IMR-90 (cell line): ENCODE data around the gene FGGY. TPM values are rescaled to one million over a fixed set of nuclear protein-coding genes. Genes with fewer than 3 reads are reported as not detected.

Experiments used
- ATAC-seq: fragments of 200-7000 bp; cut with Tn5 transposase; 2 replicates; pipeline ENCODE4 v1.9.1; 2020; ENCODE audit warnings: low read depth, mild to moderate bottlenecking, moderate library complexity
- BruUV-seq: library from RNA; stranded (reverse); fragments of 400-500 nt; replicated peaks from 2 replicates; lab custom pipeline; 2021; lab: Mats Ljungman, UMichigan
- CTCF ChIA-PET: fragments of 300-600 bp; formaldehyde crosslinking; extraction: SDS; loops from one replicate; lab custom pipeline; 2021; ENCODE audit warnings: antibody characterized with exemption; lab: Yijun Ruan, JAX
- POLR2A ChIA-PET: fragments of 300-600 bp; sonication (Branson Sonifier 250); formaldehyde crosslinking; loops from one replicate; lab custom pipeline; 2022; ENCODE audit warnings: antibody characterized with exemption; ENCODE audit not compliant: unreplicated experiment; lab: Charles Lee
- DNase-seq: peaks from one replicate; pipeline ENCODE4 v3.0.0; 2013
- H2AFZ ChIP-seq: replicated peaks from 2 replicates; pipeline ENCODE3; 2013; ENCODE audit warnings: low read length, mild to moderate bottlenecking; ENCODE audit not compliant: poor library complexity
- H2AK5ac ChIP-seq: 2 replicates; pipeline ENCODE4 v1.6.1; 2013; ENCODE audit warnings: low read depth, low read length, inconsistent platforms
- H2AK9ac ChIP-seq: replicated peaks from 2 replicates; pipeline ENCODE3; 2013; ENCODE audit warnings: mild to moderate bottlenecking, low read depth, low read length, moderate library complexity; ENCODE audit not compliant: poor library complexity
- H2BK120ac ChIP-seq: 2 replicates; pipeline ENCODE4 v1.6.1; 2013; ENCODE audit warnings: low read depth, low read length, inconsistent platforms
- H2BK15ac ChIP-seq: 3 replicates; pipeline ENCODE4 v1.6.1; 2013; ENCODE audit warnings: low read depth, low read length, inconsistent platforms
- H2BK20ac ChIP-seq: 2 replicates; pipeline ENCODE4 v1.6.1; 2013; ENCODE audit warnings: low read depth, mild to moderate bottlenecking, inconsistent platforms, low read length, moderate library complexity
- H2BK5ac ChIP-seq: 2 replicates; pipeline ENCODE4 v1.6.1; 2013; ENCODE audit warnings: mild to moderate bottlenecking, low read depth, low read length, inconsistent platforms; ENCODE audit not compliant: poor library complexity, severe bottlenecking
- H3K14ac ChIP-seq: replicated peaks from 2 replicates; pipeline ENCODE4 v1.6.1; 2013; ENCODE audit warnings: low read depth, low read length, inconsistent platforms
- H3K18ac ChIP-seq: 2 replicates; pipeline ENCODE4 v1.6.1; 2013; ENCODE audit warnings: low read depth, low read length, control low read depth
- H3K23ac ChIP-seq: 2 replicates; pipeline ENCODE4 v1.6.1; 2013; ENCODE audit warnings: low read depth, low read length, inconsistent platforms
- H3K27ac ChIP-seq: 2 replicates; pipeline ENCODE4 v1.5.1; 2013; ENCODE audit warnings: mild to moderate bottlenecking, control low read depth, low read length; ENCODE audit not compliant: insufficient read depth
- H3K27me3 ChIP-seq: 2 replicates; pipeline ENCODE4 v1.6.1; 2013; ENCODE audit warnings: low read length; ENCODE audit not compliant: control insufficient read depth, insufficient read depth
- H3K36me3 ChIP-seq: 2 replicates; pipeline ENCODE4 v1.6.1; 2013; ENCODE audit warnings: low read length, mixed read lengths; ENCODE audit not compliant: control insufficient read depth, insufficient read depth
- H3K4ac ChIP-seq: 2 replicates; pipeline ENCODE4 v1.6.1; 2013; ENCODE audit warnings: low read depth, low read length, inconsistent platforms
- H3K4me1 ChIP-seq: 2 replicates; pipeline ENCODE4 v1.6.1; 2013; ENCODE audit warnings: low read length, mixed read lengths; ENCODE audit not compliant: control insufficient read depth, insufficient read depth
- H3K4me2 ChIP-seq: 2 replicates; pipeline ENCODE4 v1.6.1; 2013; ENCODE audit warnings: low read depth, mild to moderate bottlenecking, control low read depth, low read length, moderate library complexity
- H3K4me3 ChIP-seq: 2 replicates; pipeline ENCODE4 v1.5.1; 2013; ENCODE audit warnings: low read depth, mild to moderate bottlenecking, control low read depth, low read length, moderate library complexity; ENCODE audit not compliant: insufficient read depth
- H3K56ac ChIP-seq: 2 replicates; pipeline ENCODE4 v1.6.1; 2013; ENCODE audit warnings: low read length, inconsistent platforms; ENCODE audit not compliant: insufficient read depth; ENCODE audit errors: extremely low read depth
- H3K79me1 ChIP-seq, 2 experiments: 2 replicates each; pipeline ENCODE4 v1.6.1; 2013; ENCODE audit warnings: low read length in 2 of 2, inconsistent platforms in 1 of 2, low read depth in 1 of 2
- H3K9ac ChIP-seq: 2 replicates; pipeline ENCODE4 v1.6.1; 2013; ENCODE audit warnings: low read depth, low read length, control low read depth
- H3K9me1 ChIP-seq: 2 replicates; pipeline ENCODE4 v1.6.1; 2013; ENCODE audit warnings: low read length, inconsistent platforms; ENCODE audit not compliant: insufficient read depth
- H3K9me3 ChIP-seq: 2 replicates; pipeline ENCODE4 v1.6.1; 2013; ENCODE audit warnings: low read length; ENCODE audit not compliant: control insufficient read depth, insufficient read depth
- H4K20me1 ChIP-seq: 2 replicates; pipeline ENCODE4 v1.6.1; 2013; ENCODE audit warnings: low read length, inconsistent platforms; ENCODE audit not compliant: insufficient read depth
- H4K5ac ChIP-seq: 2 replicates; pipeline ENCODE4 v1.6.1; 2013; ENCODE audit warnings: mild to moderate bottlenecking, low read depth, low read length, control low read depth
- H4K8ac ChIP-seq, 2 experiments: 2 replicates each; pipeline ENCODE4 v1.6.1; 2013; ENCODE audit warnings: low read depth in 2 of 2, low read length in 2 of 2, control low read depth in 1 of 2, inconsistent platforms in 1 of 2
- H4K91ac ChIP-seq: 2 replicates; pipeline ENCODE4 v1.6.1; 2013; ENCODE audit warnings: low read depth, low read length, inconsistent platforms; ENCODE audit not compliant: insufficient read depth
- BHLHE40 ChIP-seq: fragments of 150-350 bp; IDR thresholded peaks from 2 replicates; pipeline ENCODE4 v1.6.1; 2016; ENCODE audit warnings: mild to moderate bottlenecking, low read depth, low read length
- CEBPB ChIP-seq: IDR thresholded peaks from 2 replicates; pipeline ENCODE4 v1.6.1; 2012; ENCODE audit warnings: low read depth, low read length, improper control_type of control experiment
- CHD1 ChIP-seq: IDR thresholded peaks from 2 replicates; pipeline ENCODE4 v1.6.1; 2012; ENCODE audit warnings: low read depth, low read length, improper control_type of control experiment
- FOS ChIP-seq: fragments of 150-350 bp; IDR thresholded peaks from 2 replicates; pipeline ENCODE4 v1.6.1; 2016; ENCODE audit warnings: low read depth, low read length
- MAFK ChIP-seq: IDR thresholded peaks from 2 replicates; pipeline ENCODE4 v1.6.1; 2012; ENCODE audit warnings: low read depth, low read length, improper control_type of control experiment
- MAZ ChIP-seq: IDR thresholded peaks from 2 replicates; pipeline ENCODE4 v1.6.1; 2012; ENCODE audit warnings: low read depth, mild to moderate bottlenecking, low read length, improper control_type of control experiment, moderate library complexity, borderline replicate concordance
- MXI1 ChIP-seq: IDR thresholded peaks from 2 replicates; pipeline ENCODE4 v1.6.1; 2012; ENCODE audit warnings: low read depth, mild to moderate bottlenecking, low read length, moderate library complexity, borderline replicate concordance
- NFE2L2 ChIP-seq: fragments of 150-350 bp; IDR thresholded peaks from 2 replicates; pipeline ENCODE4 v1.6.1; 2016; ENCODE audit warnings: low read depth, mild to moderate bottlenecking, low read length
- POLR2A ChIP-seq: IDR thresholded peaks from 2 replicates; pipeline ENCODE4 v1.6.1; 2012; ENCODE audit warnings: mild to moderate bottlenecking, low read depth, low read length
- RAD21 ChIP-seq: IDR thresholded peaks from 2 replicates; pipeline ENCODE4 v1.6.1; 2012; ENCODE audit warnings: low read length, improper control_type of control experiment
- RCOR1 ChIP-seq: IDR thresholded peaks from 2 replicates; pipeline ENCODE4 v1.6.1; 2012; ENCODE audit warnings: mild to moderate bottlenecking, low read length, improper control_type of control experiment; ENCODE audit not compliant: insufficient replicate concordance
- RFX5 ChIP-seq: IDR thresholded peaks from 2 replicates; pipeline ENCODE4 v1.8.0; 2012; ENCODE audit warnings: low read depth, mild to moderate bottlenecking, low read length, moderate library complexity
- SMC3 ChIP-seq: fragments of 150-350 bp; IDR thresholded peaks from 2 replicates; pipeline ENCODE4 v1.6.1; 2016; ENCODE audit warnings: low read depth, mild to moderate bottlenecking, antibody characterized with exemption, low read length, moderate library complexity
- WGBS, 2 experiments: methylation state at CpG; one replicate each; pipeline versions ENCODE4 v1.1.5 to v1.1.7; 2013; ENCODE audit warnings: missing lambda C conversion rate in 2 of 2; ENCODE audit not compliant: insufficient read length in 1 of 2; ENCODE audit errors: extremely low coverage in 2 of 2; 5-methylcytosine and 5-hydroxymethylcytosine counted together
- dilution Hi-C: fragments of 300-500 bp; cut with HindIII; formaldehyde crosslinking; loops from one replicate; pipeline ENCODE4 v1.14.3; 2018; ENCODE audit warnings: low sequenced_read_pairs; ENCODE audit not compliant: unreplicated experiment
- in situ Hi-C: fragments of 300-500 bp; cut with MboI; formaldehyde crosslinking; loops from 3 replicates; pipeline ENCODE4 v1.14.3; 2019; ENCODE audit warnings: low sequenced_read_pairs, inconsistent platforms, mixed read lengths
- intact Hi-C: fragments of 100-400 bp; cut with micrococcal nuclease; formaldehyde crosslinking; loops from 2 replicates; pipeline ENCODE4 v1.10.0; 2022
- polyA plus RNA-seq, 3 experiments: library from polyadenylated mRNA; depleted of rRNA; stranded (reverse); fragments of >200 nt; gene quantifications; 2 replicates each; pipeline ENCODE4 v1.2.3, GENCODE V29; 2012; ENCODE audit warnings: low replicate concordance in 1 of 3
- total RNA-seq: library from RNA; depleted of rRNA; stranded (reverse); fragments of >200 nt; gene quantifications from 2 replicates; pipeline ENCODE4 v1.2.3, GENCODE V29; 2012
- TF ChIP-seq, protein P1 (sequence below): fragments of 150-350 bp; IDR thresholded peaks from 2 replicates; pipeline ENCODE4 v1.6.1; 2017; ENCODE audit warnings: mild to moderate bottlenecking, antibody characterized with exemption, low read length, low read depth
- TF ChIP-seq, protein P2 (sequence below): fragments of 150-350 bp; IDR thresholded peaks from 2 replicates; pipeline ENCODE4 v1.6.1; 2016; ENCODE audit warnings: low read depth, mild to moderate bottlenecking, low read length, moderate library complexity, borderline replicate concordance
- TF ChIP-seq, protein P3 (sequence below): conservative IDR thresholded peaks from 2 replicates; pipeline ENCODE4 v1.5.1; 2012; ENCODE audit warnings: mild to moderate bottlenecking, low read depth, low read length, improper control_type of control experiment

FGGY gene
- total and polyA plus RNA-seq, 2 of the 4 experiments (the other 2 are of a cell fraction) = 5.6 to 14.0 TPM

DNA sequence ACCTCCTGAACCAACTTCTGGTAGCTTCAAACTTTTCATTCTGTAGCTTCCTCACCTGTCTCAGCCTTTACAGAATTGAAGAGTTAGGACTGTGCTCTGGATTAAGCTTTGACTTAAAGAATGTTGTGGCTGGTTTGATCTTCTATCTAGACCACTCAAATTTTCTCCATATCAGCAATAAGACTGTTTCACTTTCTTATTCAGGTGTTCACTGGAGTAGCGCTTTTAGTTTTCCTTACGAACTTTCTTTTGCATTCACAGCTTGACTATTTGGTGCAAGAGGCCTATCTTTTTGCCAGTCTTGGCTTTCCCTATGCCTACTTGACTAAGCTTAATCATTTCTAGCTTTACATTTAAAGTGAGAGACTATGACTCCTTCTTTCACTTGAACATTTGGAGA, 31.5 kb downstream of the FGGY start:
- no CpG with 5 or more reads among the region's 2 CpGs for WGBS, 2 experiments
- no peaks in the 10 kb centered on the region for H3K79me1 ChIP-seq
- H4K8ac ChIP-seq = no peak overlapping the region
- H3K9ac ChIP-seq = no peak overlapping the region
- 0 out of 2 replicates have a peak, but pooled peaks cover 2% of the 10 kb centered on the region for H3K9me1 ChIP-seq
- H3K18ac ChIP-seq = no peak overlapping the region
- H3K27me3 ChIP-seq = no peaks in the 10 kb centered on the region
- POLR2A ChIA-PET = no interaction called here
- CTCF ChIA-PET = no interaction called here
- H3K23ac ChIP-seq = no peak overlapping the region
- no peak overlapping the region for H2AFZ ChIP-seq
- no peak for DNase-seq
- no peak overlapping the region for H2BK20ac ChIP-seq
- no peak overlapping the region for H4K5ac ChIP-seq
- H3K4me3 ChIP-seq = no peak overlapping the region
- no peak overlapping the region for H3K27ac ChIP-seq
- no peaks in the 10 kb centered on the region for H4K20me1 ChIP-seq
- H4K91ac ChIP-seq = no peak overlapping the region
- TF ChIP-seq RAD21 (no peak), MXI1 (no peak), RFX5 (no peak), NFE2L2 (no peak), POLR2A (no peak), MAFK (no peak), FOS (no peak), RCOR1 (no peak), SMC3 (no peak), MAZ (no peak), CEBPB (no peak), CHD1 (no peak), BHLHE40 (no peak)
- TF ChIP-seq, protein P1, sequence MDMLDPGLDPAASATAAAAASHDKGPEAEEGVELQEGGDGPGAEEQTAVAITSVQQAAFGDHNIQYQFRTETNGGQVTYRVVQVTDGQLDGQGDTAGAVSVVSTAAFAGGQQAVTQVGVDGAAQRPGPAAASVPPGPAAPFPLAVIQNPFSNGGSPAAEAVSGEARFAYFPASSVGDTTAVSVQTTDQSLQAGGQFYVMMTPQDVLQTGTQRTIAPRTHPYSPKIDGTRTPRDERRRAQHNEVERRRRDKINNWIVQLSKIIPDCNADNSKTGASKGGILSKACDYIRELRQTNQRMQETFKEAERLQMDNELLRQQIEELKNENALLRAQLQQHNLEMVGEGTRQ = no peak
- TF ChIP-seq, protein P2, sequence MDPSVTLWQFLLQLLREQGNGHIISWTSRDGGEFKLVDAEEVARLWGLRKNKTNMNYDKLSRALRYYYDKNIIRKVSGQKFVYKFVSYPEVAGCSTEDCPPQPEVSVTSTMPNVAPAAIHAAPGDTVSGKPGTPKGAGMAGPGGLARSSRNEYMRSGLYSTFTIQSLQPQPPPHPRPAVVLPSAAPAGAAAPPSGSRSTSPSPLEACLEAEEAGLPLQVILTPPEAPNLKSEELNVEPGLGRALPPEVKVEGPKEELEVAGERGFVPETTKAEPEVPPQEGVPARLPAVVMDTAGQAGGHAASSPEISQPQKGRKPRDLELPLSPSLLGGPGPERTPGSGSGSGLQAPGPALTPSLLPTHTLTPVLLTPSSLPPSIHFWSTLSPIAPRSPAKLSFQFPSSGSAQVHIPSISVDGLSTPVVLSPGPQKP = no peak
- TF ChIP-seq, protein P3, sequence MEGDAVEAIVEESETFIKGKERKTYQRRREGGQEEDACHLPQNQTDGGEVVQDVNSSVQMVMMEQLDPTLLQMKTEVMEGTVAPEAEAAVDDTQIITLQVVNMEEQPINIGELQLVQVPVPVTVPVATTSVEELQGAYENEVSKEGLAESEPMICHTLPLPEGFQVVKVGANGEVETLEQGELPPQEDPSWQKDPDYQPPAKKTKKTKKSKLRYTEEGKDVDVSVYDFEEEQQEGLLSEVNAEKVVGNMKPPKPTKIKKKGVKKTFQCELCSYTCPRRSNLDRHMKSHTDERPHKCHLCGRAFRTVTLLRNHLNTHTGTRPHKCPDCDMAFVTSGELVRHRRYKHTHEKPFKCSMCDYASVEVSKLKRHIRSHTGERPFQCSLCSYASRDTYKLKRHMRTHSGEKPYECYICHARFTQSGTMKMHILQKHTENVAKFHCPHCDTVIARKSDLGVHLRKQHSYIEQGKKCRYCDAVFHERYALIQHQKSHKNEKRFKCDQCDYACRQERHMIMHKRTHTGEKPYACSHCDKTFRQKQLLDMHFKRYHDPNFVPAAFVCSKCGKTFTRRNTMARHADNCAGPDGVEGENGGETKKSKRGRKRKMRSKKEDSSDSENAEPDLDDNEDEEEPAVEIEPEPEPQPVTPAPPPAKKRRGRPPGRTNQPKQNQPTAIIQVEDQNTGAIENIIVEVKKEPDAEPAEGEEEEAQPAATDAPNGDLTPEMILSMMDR = no peak
- BruUV-seq = no TSS peak
- H3K4ac ChIP-seq = no peak overlapping the region
- H3K9me3 ChIP-seq = no peaks in the 10 kb centered on the region
- H2BK120ac ChIP-seq = no peak overlapping the region
- H3K56ac ChIP-seq = no peak overlapping the region
- no peak overlapping the region for H2AK9ac ChIP-seq
- intact Hi-C loops = no loop called here
- H3K36me3 ChIP-seq = 0 out of 2 replicates have a peak, but pooled peaks cover 1% of the 10 kb centered on the region
- dilution Hi-C loops = no loop called here
- no peak overlapping the region for H3K4me2 ChIP-seq
- no peak overlapping the region for H2AK5ac ChIP-seq
- H3K4me1 ChIP-seq = peaks cover 4% of the 10 kb centered on the region; the same call in 1 of the 2 replicates
- no peak for ATAC-seq
- in situ Hi-C loops = no loop called here
- no peak overlapping the region for H2BK15ac ChIP-seq
- no peak overlapping the region for H2BK5ac ChIP-seq
- H3K14ac ChIP-seq = no peak overlapping the region
